T47D (cell line): ENCODE measurements around the gene MEFV.

Experiments
- DNase-seq, 2 experiments: peaks; one replicate each; pipeline versions ENCODE4 v3.0.0 to v3.0.0-alpha.2; 2011 to 2012; ENCODE audit warnings: low read depth in 1 of 2, low spot score in 1 of 2
- JUND ChIP-seq: IDR thresholded peaks from 2 replicates; pipeline ENCODE4 v1.6.1; 2012; ENCODE audit warnings: low read depth
- in situ Hi-C: cut with HindIII; loops from 2 replicates; pipeline ENCODE4 v1.10.0; 2016; ENCODE audit warnings: low sequenced_read_pairs, low pct_unique_long_range_greater_than_20kb

Gene MEFV

GRCh38 chr16:3256146-3256865 is at the start of gene MEFV:
TSS of gene MEFV (minus strand) at chr16:3256633. CDS start at chr16:3256587, 46 bp downstream.
- in situ Hi-C loops: no loop called here
- no peak for TF ChIP-seq JUND
- DNase-seq: no peak

DNA sequence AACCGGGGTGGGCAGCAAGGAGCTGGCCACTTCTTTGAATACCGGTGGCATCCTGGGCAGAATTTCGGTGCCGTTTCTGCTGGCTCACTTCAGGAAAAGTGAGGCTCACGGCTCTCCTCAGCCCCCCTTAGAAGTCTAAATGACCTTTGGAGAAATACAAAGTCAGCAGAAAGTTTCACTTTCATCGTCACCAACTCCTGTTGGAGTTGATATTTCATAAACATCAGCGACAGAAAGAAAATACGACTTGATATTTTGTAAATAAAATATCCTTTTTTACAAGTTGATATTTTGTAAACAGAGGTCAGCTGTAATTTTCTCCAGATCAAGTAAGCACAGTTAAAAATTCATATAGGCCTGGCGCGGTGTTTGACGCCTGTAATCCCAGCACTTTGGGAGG is 49.6 kb upstream of the MEFV start:
- no peak for TF ChIP-seq JUND
- DNase-seq: no peak
- in situ Hi-C loops: no loop called here

DNA sequence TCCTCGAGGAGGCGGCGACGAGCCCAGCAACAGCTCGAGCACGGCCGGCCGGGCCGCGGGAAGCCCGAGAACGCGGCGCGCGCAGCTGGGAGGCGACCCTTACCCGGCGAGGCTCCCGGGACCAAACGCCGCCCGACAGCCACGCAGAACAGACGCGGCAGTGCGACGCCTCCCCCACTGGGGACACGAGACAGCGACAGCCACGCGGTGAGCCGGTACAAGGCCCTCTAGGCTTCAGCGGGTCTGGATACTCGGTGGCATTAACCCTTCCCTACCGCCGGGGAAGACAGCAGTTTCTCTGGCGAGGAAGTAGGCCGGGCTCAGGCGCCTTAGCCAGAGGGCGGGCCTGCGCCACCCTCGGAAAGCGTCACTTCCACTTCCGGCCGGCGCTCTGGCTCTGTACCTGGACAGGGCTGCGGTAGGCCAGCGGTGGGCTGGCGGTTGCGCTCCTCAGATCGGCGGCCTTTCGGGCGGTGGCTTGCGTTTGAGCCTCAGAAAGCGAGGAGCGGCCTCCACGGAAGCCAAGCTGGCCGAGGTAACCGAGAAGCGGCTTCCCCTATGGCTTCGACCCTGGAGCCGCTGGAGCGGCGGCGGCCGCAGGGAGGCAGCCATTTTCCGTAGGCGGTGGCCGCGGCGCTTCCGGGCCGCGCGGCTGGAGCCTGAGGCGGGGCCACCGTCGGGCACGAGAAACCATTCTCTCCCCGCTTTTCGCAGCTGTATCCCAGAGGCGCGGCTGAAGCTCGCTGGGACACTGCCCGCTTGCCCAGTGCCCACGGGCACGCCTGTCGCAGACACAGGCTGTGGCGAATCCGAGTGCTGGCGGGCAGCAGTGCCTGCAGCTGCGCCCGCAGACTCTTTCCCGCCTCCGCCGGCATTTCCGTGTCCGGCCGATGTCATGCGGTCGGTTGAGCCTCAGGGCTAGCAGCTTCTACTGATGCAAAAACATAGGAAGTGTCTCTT is 49.0 kb upstream of the MEFV start, which contains the start of the genes TIGD7 and ZNF75A:
Gene TIGD7 (minus strand): TSS at position 322 of the 960 bp plus-strand sequence. CDS start 4,816 bp downstream, outside the sequence.
Gene ZNF75A (plus strand): TSS at position 389 of the 960 bp plus-strand sequence. CDS start 2,932 bp downstream, outside the sequence.
- TF ChIP-seq JUND: no peak
- in situ Hi-C loops: no loop called here
- DNase-seq: peak; percentile 91 to 96

DNA sequence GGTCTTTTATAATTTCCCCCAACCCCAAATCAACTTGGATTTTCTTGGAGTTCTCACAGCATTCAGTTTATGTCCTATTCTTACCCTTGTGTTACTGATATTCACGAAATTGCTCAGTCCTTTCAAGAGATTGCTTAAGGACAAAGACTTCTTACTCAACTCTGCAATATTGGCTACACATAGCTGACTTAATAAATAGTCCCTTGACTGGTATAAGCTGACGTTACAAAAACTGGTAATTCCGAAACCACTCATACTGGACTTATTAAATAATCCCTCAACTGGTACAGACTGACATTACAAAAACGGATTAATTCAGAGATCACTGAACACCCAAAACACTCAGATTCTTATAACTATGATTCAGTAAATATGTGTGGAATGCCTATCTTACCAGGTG is 47.9 kb upstream of the MEFV start:
- in situ Hi-C loops: no loop called here
- no peak for DNase-seq
- no peak for TF ChIP-seq JUND

GRCh38 chr16:3295783-3296182 is 39.4 kb upstream of the MEFV start:
- no peak for TF ChIP-seq JUND
- no peak for DNase-seq
- in situ Hi-C loops: no loop called here

- no peak for TF ChIP-seq JUND
- in situ Hi-C loops: no loop called here
- no peak for DNase-seq
Measured at GRCh38 chr16:3295209-3295608, 38.8 kb upstream of the MEFV start.

- TF ChIP-seq JUND: no peak
- no peak for DNase-seq
- in situ Hi-C loops: no loop called here
Measured at GRCh38 chr16:3292604-3293003, 36.2 kb upstream of the MEFV start.

GRCh38 chr16:3289998-3290673 is 33.7 kb upstream of the MEFV start:
- DNase-seq: no peak
- in situ Hi-C loops: no loop called here
- TF ChIP-seq JUND: no peak

DNA sequence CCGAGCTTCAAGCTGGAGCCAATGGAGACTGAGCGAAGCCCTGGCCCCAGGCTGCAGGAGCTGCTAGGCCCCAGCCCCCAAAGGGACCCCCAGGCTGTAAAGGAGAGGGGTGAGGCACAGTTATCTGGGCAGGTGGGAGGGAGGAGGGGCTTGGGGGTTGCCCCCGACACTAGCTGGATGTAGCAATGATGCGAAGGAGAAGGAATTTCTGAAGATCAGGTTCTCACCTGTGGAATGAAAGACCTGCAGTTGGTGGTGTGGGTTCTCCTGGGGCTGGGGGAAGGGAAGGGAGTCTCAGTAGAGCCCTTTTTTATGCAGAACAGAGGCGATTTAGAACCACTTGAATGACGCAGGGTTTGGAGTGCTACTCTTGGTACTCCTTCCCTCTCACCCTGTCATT is 28.7 kb upstream of the MEFV start:
- no peak for DNase-seq
- in situ Hi-C loops: no loop called here
- TF ChIP-seq JUND: no peak

- no peak for TF ChIP-seq JUND
- in situ Hi-C loops: no loop called here
- no peak for DNase-seq
Measured at GRCh38 chr16:3283543-3284447, 27.4 kb upstream of the MEFV start.

DNA sequence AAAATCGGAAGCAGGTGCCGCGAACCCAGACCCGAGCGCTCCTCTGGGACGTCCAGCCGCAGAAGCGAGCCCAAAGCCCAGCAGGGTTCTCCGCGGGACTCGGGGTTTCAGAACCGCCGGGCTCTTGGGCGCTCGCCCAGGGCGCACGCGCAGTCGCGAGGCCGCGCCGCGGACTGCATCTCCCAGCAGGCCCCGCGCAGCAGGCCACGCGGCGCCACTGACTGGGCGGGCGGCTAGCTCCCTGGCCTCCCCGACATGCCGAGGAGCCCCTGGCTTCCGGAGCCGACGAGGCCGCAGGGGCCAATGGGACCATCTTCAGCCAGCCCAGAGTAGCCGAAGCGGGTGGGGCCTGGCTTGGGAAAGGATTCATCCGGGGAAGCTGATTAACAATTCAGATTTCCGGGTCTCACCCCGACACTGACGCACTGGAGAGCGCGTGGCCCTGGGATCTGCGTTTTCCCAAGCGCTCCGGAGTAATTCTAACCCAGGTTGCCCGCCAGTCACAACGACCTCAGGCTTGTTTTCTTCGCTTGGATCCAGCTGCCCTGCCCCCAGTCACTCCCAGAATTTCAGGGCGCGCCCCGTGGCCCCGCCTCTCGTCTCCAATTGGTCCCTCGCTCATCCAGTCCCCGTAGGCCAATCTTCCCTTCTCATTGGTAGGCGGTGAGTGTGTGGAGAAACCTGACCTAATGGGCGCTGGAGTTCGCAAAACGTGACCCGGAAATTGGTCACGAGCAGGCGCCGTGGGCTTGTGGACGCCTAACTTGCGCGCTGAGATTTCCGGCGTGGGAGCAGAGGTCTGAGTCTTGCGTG is 26.5 kb upstream of the MEFV start, which contains the start of gene ZNF263:
Gene ZNF263 (plus strand): TSS at position 762 of the 813 bp plus-strand sequence. CDS start 328 bp downstream, outside the sequence.
- DNase-seq: peak; percentile 99
- in situ Hi-C loops: no loop called here
- TF ChIP-seq JUND: no peak
